Urothelium cell line (cell line): ENCODE results near the gene RAD51B.
"Not testable (repeated sequence)": the region's sequence is repeated elsewhere in the genome, so short reads cannot be mapped to it uniquely, and the experiment has no call there.

Experiments
- DNase-seq: peaks from one replicate; pipeline ENCODE4 v3.0.0; 2011; ENCODE audit warnings: low spot score, mixed read lengths
- FAIRE-seq: peaks from 2 replicates; lab custom pipeline; 2011; peaks lifted over from hg19 to GRCh38; lab: Jason Lieb, UNC

RAD51B gene

DNA sequence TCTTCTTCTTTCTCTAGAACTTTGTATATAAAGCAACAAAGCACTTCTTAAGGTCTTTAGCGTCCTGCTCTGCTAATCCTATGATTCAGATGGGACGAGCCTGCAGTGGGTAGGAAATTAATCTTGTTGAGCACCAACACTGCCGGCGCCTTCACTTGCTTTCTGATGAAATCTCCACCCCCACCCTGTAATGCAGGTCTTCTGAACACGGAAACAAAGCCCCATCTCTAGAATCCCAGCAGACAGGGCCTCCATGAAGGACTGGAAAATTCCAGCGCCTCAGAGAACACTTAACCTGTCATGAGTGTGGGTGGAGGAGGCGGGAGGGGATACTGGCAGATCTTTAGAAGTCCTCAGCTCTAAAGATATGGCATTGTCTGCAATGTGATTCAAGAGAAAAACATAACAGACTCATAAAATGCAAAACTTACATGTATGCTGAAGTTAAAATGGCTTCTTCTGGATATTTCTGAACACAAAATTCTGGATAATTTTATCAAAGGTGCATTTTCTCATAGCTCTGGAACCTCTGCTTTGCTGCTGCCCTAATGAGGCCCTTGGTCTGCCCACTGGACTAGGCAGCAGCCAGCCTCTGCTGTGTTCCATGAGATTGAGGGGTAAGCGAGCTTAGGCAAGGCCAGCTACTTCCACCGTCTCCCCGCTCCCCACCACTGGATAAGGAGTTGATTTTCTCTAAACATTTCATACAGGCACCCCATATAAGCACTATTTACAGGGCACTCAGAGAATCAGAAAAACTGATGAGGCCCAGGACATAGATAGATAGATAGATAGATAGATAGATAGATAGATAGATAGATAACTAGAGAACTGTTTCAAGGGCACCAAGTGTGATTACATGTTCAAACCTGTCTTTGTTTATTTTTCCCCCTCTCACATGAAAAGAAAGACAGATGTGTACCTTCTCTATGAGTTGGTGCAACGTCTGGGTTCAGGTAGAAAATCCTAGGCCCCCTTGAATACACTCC is 930.2 kb downstream of the RAD51B start:
- DNase-seq (no peak), FAIRE-seq (no peak)

DNA sequence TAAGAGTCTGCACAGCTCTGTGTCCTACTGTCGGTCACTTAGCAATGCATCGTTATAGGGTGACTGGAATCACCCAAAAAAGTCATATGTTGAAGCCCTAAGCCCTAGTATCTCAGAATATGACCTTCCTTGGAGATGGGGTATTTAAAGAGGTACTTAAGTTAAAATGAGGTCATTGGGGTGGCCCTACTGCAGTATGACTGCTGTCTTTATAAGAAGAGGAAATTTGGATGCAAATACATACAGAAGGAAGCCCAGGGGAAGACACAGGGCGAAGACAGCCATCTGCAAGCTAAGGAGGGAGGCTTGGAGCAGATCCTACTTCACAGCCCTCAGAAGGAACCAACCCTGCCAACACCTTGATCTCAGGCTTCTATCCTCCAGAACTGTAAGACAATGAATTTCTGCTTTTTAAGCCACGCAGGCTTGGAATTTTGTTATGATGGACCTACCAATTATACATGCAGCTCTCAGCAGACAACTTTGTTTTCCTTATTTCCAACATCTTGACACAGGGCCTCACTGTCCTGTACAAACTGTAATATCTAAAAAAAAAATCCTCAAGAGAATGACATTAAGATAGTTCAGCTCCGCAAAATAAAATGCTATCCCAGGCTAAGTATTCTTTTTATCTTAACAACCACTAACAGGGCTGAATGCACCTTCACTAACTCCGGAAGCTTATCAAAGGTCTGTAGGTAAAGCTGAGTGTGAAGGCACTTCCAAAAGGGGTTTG is 932.9 kb downstream of the RAD51B start:
- FAIRE-seq (no peak), DNase-seq (no peak)

DNA sequence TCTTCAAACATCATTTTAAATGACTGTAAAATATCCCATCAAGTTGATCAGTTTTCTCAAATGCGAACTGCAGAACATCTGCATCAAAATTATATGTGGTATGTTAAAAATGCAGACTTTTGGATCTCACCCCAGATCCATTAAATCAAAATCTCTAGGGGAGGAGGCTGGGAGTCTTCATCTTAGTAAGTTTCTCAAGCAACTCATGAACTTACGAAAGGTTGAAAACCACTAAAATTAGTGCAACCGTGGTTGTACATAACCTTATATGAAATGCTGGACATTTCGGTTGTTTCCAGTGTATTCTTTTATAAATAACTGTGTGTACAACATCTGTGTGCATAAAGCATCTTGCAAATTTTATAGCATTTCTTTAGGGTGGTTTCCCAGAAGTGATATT is 934.1 kb downstream of the RAD51B start:
- no peak for FAIRE-seq
- no peak for DNase-seq

DNA sequence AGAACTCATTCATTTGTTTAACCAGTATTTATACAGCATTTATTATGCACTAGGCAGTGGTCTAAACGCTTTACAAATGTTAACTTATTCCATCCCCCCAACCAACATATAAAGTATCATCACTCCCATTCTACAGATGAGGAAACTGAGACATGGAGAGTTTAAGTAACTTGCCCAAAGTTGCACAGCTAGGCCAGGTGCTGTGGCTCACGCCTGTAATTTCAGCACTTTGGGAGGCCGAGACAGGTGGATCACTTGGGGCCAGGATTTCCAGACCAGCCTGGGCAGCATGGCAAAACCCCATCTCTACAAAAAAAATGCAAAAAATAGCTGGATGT is 935.4 kb downstream of the RAD51B start:
- no peak for DNase-seq
- no peak for FAIRE-seq

DNA sequence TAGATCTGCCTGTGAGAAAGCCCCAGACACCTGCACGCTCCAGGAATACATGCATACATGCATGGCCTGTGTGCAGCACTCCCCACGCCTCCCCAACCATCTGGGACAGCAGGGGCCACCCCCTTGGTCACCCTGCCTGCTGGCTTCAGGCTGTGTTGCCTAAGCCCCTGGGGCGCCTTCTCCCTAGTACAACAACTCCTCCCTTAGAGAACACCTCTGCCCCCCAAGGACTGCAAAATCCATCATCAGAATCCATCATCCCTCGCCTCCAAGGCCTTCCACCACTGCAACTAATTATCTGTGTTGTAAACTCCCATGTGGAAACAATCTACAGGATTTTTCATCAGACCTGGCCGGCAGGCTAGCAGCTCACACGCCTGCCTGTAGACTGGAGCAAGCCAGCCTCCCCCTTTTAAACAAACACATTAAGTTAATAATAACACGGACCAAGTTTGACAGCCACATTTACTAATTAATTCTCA is 936.5 kb downstream of the RAD51B start:
- FAIRE-seq (peak; percentile 13), DNase-seq (no peak)

DNA sequence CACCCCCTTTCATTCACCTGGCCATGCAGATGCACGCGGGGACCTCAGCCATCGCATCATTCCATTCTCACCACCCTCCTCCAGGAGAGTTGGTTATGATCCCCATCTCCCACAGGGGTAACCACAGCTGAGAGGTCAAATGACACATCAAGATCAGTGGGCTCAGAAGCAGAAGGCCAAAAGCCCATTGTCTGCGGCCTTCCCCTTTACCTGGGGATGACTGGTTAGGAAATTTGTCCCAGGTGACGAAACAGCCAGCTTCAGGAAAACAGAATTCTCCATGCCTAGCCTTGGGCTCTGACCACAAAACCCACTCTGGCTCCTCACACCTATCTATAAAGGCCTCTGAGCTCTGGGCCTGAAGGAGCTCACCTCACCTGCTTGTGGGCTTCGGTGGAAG is 937.2 kb downstream of the RAD51B start:
- FAIRE-seq (no peak), DNase-seq (no peak)

DNA sequence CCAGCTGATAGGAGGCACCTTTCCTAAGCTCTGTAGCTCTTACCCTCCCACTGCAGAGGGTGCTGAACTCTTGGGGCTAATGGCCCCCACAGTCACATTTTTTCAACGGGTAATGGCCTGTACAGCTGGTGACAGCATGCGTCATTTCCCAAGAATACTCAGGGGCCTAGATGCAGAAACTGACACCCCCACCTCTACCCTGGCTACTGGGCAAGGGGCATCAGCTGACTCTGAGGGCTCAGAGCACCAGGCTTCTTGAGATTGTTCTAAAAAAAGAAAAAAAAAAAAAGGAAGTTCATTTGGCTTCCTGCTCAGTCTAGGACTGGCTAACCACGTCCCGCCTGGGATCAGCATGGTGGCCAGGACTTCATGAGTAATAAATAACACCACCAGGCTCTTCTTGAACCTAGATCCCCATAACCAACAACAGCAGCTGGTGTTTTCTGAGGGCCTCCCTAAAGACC is 938.1 kb downstream of the RAD51B start:
- FAIRE-seq, result no peak
- no peak for DNase-seq

DNA sequence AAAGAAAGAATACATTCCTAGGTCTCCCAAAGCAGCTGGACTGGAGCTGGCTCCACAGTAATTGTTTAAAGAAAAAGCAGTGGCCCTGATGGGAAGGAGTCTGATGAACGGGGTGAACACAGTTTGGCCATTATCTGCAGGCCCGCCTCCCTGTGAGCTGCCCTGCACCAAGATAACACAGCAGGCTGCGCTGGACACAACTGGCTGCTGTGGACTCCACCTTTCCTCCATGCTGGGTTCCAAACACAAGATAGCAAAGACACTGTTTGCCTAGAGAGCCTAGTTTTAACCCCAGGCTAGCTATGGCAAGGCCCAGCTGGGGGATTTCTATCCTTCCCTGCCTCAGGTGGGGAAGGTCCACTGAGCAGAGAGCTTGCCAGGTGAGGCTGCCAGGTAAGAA is 938.7 kb downstream of the RAD51B start:
- FAIRE-seq (no peak), DNase-seq (no peak)

DNA sequence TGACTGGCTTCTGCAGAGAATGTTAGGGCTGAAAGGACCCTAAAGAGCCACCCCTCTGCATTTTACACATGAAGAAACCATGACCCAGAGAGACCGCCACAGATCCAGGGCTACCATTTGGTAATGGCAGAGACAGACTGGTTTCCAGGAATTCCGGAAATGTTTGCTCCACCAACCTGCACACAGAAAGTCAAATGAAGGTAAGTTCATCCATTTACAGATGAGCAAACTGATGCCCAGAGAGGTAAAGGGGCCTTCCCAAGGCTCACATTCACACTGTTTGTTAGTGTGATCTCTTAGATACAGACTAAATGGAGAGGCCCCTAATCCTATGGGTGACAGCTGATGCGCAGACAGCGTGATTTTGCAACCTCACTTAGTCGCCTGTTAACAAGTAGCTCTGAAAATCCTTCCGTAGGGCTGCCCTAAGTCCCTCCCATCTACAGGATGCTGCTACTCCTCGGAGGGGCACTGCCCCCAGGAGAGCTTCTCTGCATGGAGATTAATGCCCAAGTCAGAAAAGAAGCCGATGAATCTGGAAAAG is 939.5 kb downstream of the RAD51B start:
- DNase-seq (no peak), FAIRE-seq (no peak)

DNA sequence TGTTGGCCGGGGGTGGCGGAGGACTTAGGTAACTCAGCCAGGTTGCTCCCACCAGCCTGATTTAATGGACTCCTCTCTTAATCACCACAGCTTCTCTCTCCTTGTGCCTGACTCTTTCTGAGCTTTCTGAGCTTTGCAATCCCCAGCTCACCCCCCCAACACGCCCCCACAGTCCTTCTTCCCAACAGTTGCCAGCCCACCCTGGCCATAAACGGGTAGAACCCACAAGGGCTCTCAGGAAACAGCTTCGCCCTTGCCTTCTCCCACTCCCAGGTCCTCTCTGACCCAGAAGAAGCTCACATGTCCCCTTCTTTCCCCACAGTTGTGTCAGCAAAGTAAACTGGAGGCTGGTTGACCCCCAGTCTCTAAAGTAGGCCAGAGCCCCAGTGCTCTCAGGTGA is 940.4 kb downstream of the RAD51B start:
- DNase-seq (no peak), FAIRE-seq (no peak)

DNA sequence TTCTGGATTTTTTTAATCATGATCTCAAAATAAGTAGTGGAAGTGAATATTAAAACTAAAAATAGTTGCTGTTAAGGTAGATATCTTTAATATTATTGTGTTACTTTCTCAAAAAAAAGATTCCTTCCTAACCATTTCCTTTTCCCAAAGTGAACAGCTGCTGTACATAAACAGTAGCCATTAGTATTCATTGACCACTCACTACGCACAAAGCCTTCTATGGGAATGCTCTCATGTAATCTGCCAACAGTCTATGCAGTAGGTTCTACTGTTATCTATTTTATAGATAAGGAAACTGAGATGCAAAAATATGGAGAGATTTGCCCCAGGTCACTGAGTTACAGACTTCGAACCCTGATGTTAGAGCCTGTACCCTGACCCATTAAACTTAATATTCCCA is 941.2 kb downstream of the RAD51B start:
- DNase-seq, result no peak
- FAIRE-seq, result no peak

DNA sequence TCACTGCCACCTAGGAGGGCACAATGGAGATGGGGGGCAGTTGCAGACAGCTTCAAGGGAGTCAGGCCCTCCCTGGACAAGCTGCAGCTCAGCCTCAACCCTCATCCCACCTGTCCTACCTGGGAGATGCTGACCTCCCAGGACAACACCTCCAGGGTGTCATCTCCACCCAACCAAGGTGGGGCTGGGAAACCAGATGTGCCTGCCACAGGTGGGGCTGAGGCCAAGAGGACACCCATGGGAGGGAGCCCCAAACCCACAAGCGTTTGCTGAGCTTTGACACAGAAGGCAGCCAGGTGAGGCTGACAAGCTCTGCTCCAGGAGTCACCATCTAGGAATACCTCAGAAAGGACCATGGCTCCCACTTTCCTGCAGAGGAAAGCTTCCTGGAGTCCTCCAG is 941.8 kb downstream of the RAD51B start:
- no peak for DNase-seq
- peak; percentile 79 for FAIRE-seq

DNA sequence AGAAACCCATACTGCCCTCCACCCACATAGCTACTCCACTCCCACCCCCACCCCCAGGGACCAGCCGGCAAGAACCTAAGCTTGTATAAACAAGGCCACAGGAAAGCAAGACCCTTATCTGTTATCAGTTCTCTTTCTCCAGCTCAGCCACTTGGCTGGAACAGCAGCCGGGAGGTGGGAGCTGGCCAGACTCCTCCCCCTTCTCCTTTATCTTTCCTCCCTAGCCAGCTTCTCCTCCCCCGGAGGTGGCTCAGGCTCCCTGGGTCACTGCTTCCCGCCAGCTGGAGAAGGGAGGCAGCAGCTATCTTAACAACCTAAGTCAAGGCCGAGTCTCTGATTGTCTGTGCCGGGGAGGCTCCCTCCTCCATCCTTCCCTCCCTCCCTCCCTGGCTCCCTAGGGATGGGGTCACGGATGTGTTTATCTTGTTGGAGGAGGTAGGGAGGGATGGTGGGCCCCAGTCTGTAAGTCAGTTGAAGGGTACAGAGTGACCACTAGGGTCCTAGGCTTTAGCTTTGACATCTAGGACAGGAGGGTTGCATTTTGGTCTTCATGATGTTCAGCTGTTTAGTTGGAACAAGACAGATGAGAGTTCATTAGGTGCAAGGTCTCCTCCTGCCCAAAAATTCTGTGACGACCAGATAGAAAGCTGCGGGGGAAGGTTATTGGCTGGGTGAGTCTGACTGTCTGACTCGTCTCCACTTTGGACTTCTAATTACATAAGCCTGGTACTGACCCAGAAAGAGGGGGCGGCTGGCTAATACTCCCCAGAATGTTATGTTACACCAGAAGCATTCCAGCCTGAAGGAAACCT is 943.6 kb downstream of the RAD51B start:
- FAIRE-seq (no peak), DNase-seq (peak; percentile 44)

DNA sequence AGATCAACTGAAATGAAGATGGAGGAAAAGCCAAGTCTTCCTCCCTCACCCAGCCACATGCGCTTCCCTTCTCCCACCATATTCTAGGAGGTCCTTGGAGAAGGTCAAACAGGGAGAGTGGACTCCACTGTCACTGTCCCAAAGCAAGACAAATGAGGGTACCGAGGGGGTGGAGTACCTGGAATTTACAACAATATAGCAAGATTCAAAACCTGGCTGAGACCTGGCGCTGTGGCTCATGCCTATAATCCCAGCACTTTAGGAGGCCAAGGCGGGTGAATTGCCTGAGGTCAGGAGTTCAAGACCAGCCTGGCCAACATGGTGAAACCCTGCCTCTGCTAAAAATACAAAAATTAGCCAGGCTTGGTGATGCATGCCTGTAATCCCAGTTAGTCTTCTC is 944.3 kb downstream of the RAD51B start:
- not testable (repeated sequence) for FAIRE-seq

DNA sequence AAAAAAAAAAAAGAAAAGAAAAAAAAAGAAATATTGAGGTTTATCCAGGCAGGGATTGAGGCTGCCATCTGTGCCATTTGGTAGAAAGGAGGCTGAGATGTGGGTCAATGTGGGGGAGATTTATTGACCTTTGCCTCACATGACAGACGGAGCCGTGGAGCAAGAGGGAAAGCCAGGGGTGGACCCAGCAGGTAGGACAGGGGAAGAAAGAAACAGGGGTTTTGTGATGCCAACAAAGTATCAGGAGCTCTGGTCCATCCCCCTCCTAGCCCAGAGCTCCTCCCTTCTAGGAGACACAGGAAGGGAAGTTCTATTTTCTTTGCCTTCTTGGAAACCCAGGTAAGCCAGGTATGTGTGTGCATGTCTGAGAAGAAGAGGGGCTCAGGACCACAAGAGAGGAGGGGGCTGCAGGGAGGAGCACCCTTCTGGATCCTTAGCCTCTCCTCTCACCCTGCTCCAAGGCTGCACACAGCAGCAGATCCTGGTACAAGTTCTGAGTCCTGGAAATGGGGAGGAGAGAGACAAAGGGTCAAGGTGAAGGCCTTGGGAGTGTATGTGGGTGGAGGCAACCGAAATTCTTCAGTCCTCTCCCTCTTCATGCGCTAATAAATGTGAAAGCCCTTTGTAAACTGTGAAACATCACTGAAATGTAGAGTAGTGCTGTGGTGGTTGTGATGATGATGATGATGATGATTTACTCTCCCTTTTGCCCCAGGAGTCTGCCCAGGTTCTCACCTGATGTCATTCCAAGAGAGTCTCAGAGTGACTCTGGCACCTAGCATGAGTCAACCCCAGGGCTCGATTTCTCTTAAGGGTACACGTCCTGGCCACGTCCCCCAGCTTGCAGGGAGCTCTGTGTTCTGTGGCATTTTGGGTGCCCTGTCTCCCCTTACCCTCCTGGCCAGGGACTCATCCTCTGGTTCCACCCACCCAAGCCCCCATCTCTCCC is 947.0 kb downstream of the RAD51B start:
- peak; percentile 84 for FAIRE-seq
- no peak for DNase-seq

More for the DNA sequence above, 944.3 kb downstream of the RAD51B start:
- not testable (repeated sequence) for DNase-seq

DNA sequence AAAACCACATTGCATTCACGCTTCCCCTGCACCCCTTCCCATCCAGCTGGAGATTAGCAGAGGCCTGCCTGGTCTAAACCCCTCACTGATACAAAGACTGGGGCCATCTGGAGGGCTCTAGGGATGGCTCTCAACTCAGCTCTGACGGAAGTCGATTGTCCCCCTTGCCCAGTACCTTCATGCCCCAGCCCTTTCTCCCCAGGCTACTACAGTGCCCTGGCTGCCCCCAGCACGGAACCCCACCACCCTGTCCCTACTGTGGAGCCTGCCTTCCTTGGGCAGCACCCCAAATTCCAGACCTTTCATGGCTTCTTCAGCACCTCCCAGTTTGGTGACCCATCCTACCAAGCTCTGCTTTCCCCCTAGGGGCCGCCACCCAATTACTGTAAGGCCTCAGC is 947.7 kb downstream of the RAD51B start:
- DNase-seq (no peak), FAIRE-seq (no peak)

DNA sequence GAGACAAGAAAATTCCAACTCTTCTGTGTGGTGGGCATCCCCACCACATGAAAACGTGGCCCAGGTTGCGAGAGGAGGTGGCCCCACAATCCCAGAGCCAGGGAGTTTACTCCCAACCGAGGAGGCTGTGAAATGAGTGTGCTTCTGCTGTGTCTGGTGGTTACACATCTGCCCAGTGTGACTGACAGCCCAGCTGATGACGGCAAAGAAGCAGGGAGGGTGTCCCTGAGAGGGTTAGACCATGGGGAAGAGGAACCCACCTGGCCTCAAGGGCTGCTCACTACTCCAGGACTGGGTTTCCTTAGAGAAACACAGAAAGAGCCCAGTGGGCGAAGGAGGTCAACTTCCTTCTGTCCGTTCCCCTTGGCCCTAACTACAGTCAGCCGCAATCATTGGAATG is 948.7 kb downstream of the RAD51B start:
- DNase-seq (no peak), FAIRE-seq (peak; percentile 88)

DNA sequence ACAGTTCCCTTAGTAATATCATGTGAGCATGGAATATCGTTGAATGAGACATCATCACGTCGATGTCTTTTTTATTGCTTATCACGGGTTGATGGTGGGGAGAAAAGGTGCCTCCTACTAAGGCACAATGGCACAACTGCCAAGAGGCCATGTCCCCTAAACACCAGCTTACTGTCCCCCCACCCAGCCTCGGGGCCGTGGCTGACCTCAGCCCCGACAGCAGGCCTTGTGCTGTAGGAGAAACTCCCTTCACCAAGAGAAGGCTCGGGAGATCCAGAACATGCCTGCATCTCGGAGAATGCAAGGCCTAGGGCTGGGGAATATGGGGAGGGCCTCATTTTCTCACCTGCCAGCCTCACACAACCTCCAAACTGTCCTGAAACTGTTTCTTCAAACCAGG is 950.5 kb downstream of the RAD51B start:
- no peak for FAIRE-seq
- DNase-seq, result no peak

DNA sequence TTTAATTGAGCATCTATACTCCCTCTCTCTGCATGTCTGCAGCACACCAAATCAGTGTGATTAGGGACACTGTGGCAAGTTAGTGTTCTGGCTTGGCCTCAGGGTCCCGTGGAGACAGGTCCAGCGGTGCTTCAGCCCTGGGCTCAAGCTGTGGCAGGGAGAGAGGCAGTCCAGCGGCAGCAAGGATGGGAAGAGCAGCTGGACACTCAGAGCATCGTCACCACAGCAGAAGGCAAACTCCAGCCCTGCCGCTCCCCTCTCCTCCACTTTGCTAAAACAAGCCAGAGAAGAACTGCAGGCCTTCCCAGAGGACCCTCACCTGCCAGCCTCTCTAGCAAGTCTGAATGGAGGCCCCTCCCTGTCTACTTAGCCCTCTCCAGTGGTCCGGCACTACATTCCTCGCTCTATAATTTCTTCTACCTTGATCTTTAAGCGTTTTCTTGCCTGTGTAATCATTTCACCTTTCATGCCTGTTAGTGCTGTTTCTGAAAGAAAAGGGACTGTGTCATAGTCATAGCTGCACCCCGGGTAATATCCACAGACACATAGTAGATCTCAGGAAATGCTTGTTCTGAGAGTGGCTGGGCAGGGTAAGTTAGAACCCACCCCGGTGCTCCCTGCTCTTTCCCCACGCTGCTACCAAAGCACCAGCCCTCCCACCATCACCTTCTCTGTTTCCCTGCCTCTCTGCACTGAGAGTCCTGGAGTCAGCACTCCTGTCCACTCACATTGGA is 951.1 kb downstream of the RAD51B start:
- no peak for DNase-seq
- FAIRE-seq, result peak; percentile 65
